OCI-LY1 (cell line): Measurements from ENCODE around the gene MELTF.

ENCODE experiments used
- H2AFZ ChIP-seq: fragments of 200-600 bp; sonication (generic), shearing (Covaris generic); 2 replicates; pipeline ENCODE4 v1.6.0; 2014; ENCODE audit warnings: antibody characterized with exemption, mild to moderate bottlenecking, low read length
- H3F3A ChIP-seq: fragments of 200-600 bp; sonication (generic), shearing (Covaris generic); 2 replicates; pipeline ENCODE4 v1.6.0; 2014; ENCODE audit warnings: mild to moderate bottlenecking, antibody characterized with exemption, low read length, moderate library complexity; ENCODE audit not compliant: insufficient read depth
- H3K27ac ChIP-seq: fragments of 200-600 bp; sonication (generic); 2 replicates; pipeline ENCODE4 v1.5.1; 2014; ENCODE audit warnings: low read length, mixed run types, mild to moderate bottlenecking, low read depth; ENCODE audit not compliant: poor library complexity, severe bottlenecking
- H3K27me3 ChIP-seq: fragments of 200-600 bp; sonication (generic); 2 replicates; pipeline ENCODE4 v1.6.0; 2014; ENCODE audit warnings: antibody characterized with exemption, mild to moderate bottlenecking, low read length, moderate library complexity; ENCODE audit not compliant: insufficient read depth
- H3K36me3 ChIP-seq: fragments of 200-600 bp; sonication (generic); 2 replicates; pipeline ENCODE4 v1.6.1; 2014; ENCODE audit warnings: mild to moderate bottlenecking, antibody characterized with exemption, low read length, moderate library complexity, mixed read lengths; ENCODE audit not compliant: insufficient read depth
- H3K4me1 ChIP-seq: fragments of 200-600 bp; sonication (generic); 2 replicates; pipeline ENCODE4 v1.5.1; 2014; ENCODE audit warnings: mild to moderate bottlenecking, low read length, moderate library complexity; ENCODE audit not compliant: insufficient read depth, severe bottlenecking
- H3K4me2 ChIP-seq: fragments of 200-600 bp; sonication (generic), shearing (Covaris generic); 2 replicates; pipeline ENCODE4 v1.6.1; 2014; ENCODE audit warnings: low read length
- H3K4me3 ChIP-seq: fragments of 200-600 bp; sonication (generic); 2 replicates; pipeline ENCODE4 v1.5.1; 2014; ENCODE audit warnings: low read length, low read depth, mild to moderate bottlenecking, mixed read lengths; ENCODE audit not compliant: poor library complexity, severe bottlenecking
- H3K79me2 ChIP-seq: fragments of 200-600 bp; shearing (Covaris generic); 2 replicates; pipeline ENCODE4 v1.6.1; 2016; ENCODE audit warnings: mixed run types, low read length, mixed read lengths; ENCODE audit not compliant: insufficient read depth
- H3K9ac ChIP-seq: fragments of 200-600 bp; sonication (generic), shearing (Covaris generic); 2 replicates; pipeline ENCODE4 v1.6.1; 2014; ENCODE audit warnings: mild to moderate bottlenecking, low read length, mixed read lengths
- H3K9me2 ChIP-seq: fragments of 200-600 bp; sonication (generic), shearing (Covaris generic); 2 replicates; pipeline ENCODE4 v1.6.1; 2014; ENCODE audit warnings: low read depth, mild to moderate bottlenecking, low read length, mixed read lengths
- H3K9me3 ChIP-seq: fragments of 200-600 bp; shearing (Covaris generic); 2 replicates; pipeline ENCODE4 v1.6.1; 2014; ENCODE audit warnings: low read length, mixed read lengths
- H4K20me1 ChIP-seq: fragments of 200-600 bp; sonication (generic), shearing (Covaris generic); 2 replicates; pipeline ENCODE4 v1.6.0; 2016; ENCODE audit warnings: mild to moderate bottlenecking, low read length; ENCODE audit not compliant: insufficient read depth
- EZH2 ChIP-seq: fragments of 200-600 bp; sonication (generic), shearing (Covaris generic); IDR thresholded peaks from 2 replicates; pipeline ENCODE4 v1.8.0; 2017; ENCODE audit warnings: borderline replicate concordance, mixed run types, mild to moderate bottlenecking, antibody characterized with exemption, low read length, moderate library complexity, mixed read lengths
- TF ChIP-seq, protein P1 (sequence below): fragments of 200-600 bp; sonication (generic), shearing (Covaris generic); IDR thresholded peaks from 2 replicates; pipeline ENCODE4 v1.5.1; 2017; ENCODE audit warnings: mild to moderate bottlenecking, antibody characterized with exemption, low read length, moderate library complexity, mixed read lengths

Gene MELTF

GRCh38 chr3:196976941-196977340 lies 52.7 kb downstream of the MELTF start:
- TF ChIP-seq, protein P1, sequence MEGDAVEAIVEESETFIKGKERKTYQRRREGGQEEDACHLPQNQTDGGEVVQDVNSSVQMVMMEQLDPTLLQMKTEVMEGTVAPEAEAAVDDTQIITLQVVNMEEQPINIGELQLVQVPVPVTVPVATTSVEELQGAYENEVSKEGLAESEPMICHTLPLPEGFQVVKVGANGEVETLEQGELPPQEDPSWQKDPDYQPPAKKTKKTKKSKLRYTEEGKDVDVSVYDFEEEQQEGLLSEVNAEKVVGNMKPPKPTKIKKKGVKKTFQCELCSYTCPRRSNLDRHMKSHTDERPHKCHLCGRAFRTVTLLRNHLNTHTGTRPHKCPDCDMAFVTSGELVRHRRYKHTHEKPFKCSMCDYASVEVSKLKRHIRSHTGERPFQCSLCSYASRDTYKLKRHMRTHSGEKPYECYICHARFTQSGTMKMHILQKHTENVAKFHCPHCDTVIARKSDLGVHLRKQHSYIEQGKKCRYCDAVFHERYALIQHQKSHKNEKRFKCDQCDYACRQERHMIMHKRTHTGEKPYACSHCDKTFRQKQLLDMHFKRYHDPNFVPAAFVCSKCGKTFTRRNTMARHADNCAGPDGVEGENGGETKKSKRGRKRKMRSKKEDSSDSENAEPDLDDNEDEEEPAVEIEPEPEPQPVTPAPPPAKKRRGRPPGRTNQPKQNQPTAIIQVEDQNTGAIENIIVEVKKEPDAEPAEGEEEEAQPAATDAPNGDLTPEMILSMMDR: no peak
- TF ChIP-seq EZH2: no peak

DNA sequence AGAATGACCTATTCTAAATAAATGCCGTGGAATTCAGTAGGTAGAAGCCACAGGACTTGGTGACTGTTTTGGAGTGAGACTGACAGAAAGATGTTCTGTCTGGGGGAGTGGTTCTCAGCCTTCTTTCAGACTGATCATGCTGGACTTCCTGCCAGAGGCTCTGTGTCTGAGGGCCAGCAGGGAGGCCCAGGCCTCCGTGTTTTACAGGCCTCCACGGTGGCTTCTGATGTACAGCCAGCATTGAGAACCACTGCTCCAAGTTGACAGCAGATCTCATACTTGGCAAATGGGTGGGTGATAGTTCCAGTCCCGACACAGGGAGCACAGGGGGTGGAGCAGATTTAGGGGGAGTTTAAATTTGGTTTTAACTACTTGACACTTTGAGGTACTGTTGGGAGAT lies 54.3 kb downstream of the MELTF start:
- Histone ChIP-seq H3F3A (no peaks in the 10 kb centered on the region), H3K79me2 (no peaks in the 10 kb centered on the region), H3K27me3 (peaks cover 12% of the 10 kb centered on the region; the same call in 1 of the 2 replicates), H3K9me3 (peaks cover 2% of the 10 kb centered on the region; the same call in 1 of the 2 replicates), H3K9me2 (no peaks in the 10 kb centered on the region), H4K20me1 (no peaks in the 10 kb centered on the region), H3K27ac (no peak overlapping the region), H3K4me3 (no peak overlapping the region), H3K9ac (no peak overlapping the region), H2AFZ (no peak overlapping the region), H3K4me1 (peaks cover 12% of the 10 kb centered on the region), H3K36me3 (no peaks in the 10 kb centered on the region), H3K4me2 (no peak overlapping the region)
- TF ChIP-seq, protein P1: no peak
- no peak for TF ChIP-seq EZH2

More at GRCh38 chr3:196976941-196977340, 52.7 kb downstream of the MELTF start:
- Histone ChIP-seq H3K9me3 (no peaks in the 10 kb centered on the region), H3K4me1 (peaks cover 7% of the 10 kb centered on the region), H3K36me3 (no peaks in the 10 kb centered on the region), H2AFZ (no peak overlapping the region), H3K79me2 (no peaks in the 10 kb centered on the region), H3K9me2 (no peaks in the 10 kb centered on the region), H3K4me2 (no peak overlapping the region), H3K4me3 (no peak overlapping the region), H4K20me1 (no peaks in the 10 kb centered on the region), H3F3A (no peaks in the 10 kb centered on the region), H3K9ac (no peak overlapping the region), H3K27me3 (no peaks in the 10 kb centered on the region; the same call in 1 of the 2 replicates), H3K27ac (no peak overlapping the region)

DNA sequence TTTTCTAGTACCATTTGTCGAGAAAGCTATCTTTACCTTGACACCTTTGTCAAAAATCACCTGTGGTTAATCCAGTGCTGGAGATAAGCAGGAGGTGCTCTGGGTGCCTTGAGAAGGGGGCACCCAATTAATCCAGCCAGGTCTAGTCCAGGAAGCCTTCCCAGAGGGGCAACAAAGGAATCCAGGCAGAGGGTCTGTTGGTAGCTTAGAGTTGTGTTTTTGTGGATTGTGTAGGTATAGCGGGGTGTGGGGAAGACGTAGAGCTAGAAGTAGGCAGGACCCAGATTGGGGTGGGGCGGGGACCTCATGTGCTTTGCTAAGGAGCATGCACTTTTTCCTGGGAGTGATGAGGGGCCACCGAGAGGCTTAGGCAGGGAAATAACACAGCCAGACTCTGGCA lies 55.0 kb downstream of the MELTF start:
- Histone ChIP-seq H3K27ac (no peak overlapping the region), H4K20me1 (no peaks in the 10 kb centered on the region), H3K79me2 (no peaks in the 10 kb centered on the region), H3K9me3 (peaks cover 2% of the 10 kb centered on the region; the same call in 1 of the 2 replicates), H3K9me2 (no peaks in the 10 kb centered on the region), H3K4me2 (no peak overlapping the region), H3K4me1 (peaks cover 17% of the 10 kb centered on the region), H3K27me3 (peaks cover 15% of the 10 kb centered on the region; the same call in 1 of the 2 replicates), H2AFZ (no peak overlapping the region), H3K9ac (no peak overlapping the region), H3K36me3 (no peaks in the 10 kb centered on the region), H3F3A (no peaks in the 10 kb centered on the region), H3K4me3 (no peak overlapping the region)
- no peak for TF ChIP-seq EZH2
- TF ChIP-seq, protein P1: no peak
